T-cell (primary cell): ENCODE data around the gene AUH. TPM values are rescaled to one million over a fixed set of nuclear protein-coding genes. Genes with fewer than 3 reads are reported as not detected.
A peak's percentile ranks its signal among the peaks of the same experiment; 100 is the strongest.

Source experiments
- ATAC-seq, 4 experiments: fragments of 200-7000 bp in 3 of 4; fragments of 150-1000 bp in 1 of 4; cut with Tn5 transposase; replicated peaks in 1 of 4; 1 replicate in 3 of 4; 2 replicates in 1 of 4; pipeline ENCODE4 v1.10.0; 2021; ENCODE audit warnings: moderate library complexity in 3 of 4, mild to moderate bottlenecking in 2 of 4, moderate number of reproducible peaks in 1 of 4
- CTCF ChIA-PET, 2 donors: fragments of 300-600 bp; sonication (Branson Sonifier 250); formaldehyde crosslinking; loops; one replicate each; lab custom pipeline; 2022; ENCODE audit warnings: antibody characterized with exemption in 2 of 2; lab: Charles Lee
- POLR2A ChIA-PET, 2 donors: fragments of 300-600 bp; sonication (Branson Sonifier 250); formaldehyde crosslinking; loops; one replicate each; lab custom pipeline; 2022; ENCODE audit warnings: antibody characterized with exemption in 2 of 2; lab: Charles Lee
- DNase-seq, 35 experiments: peaks; one replicate each; pipeline versions ENCODE4 v3.0.0 to v3.0.0-alpha.2; 2013 to 2023
- H3K27ac ChIP-seq: one replicate; pipeline ENCODE4 v1.5.1; 2013; ENCODE audit warnings: low read length
- H3K27me3 ChIP-seq, 2 experiments: replicated peaks in 1 of 2; 1 replicate in 1 of 2; 2 replicates in 1 of 2; pipeline versions ENCODE4 v1.6.1 to v1.7.0; 2013; ENCODE audit warnings: low read length in 1 of 2, mixed read lengths in 1 of 2; ENCODE audit not compliant: control insufficient read depth in 2 of 2, insufficient read depth in 2 of 2; ENCODE audit errors: extremely low read depth in 1 of 2
- H3K36me3 ChIP-seq, 2 donors: 1 replicate in 1 of 2; 2 replicates in 1 of 2; pipeline versions ENCODE4 v1.6.1 to v1.7.0; 2013; ENCODE audit warnings: low read length in 1 of 2; ENCODE audit not compliant: control insufficient read depth in 2 of 2, insufficient read depth in 1 of 2; ENCODE audit errors: extremely low read depth in 1 of 2
- H3K4me1 ChIP-seq, 2 experiments: 1 replicate in 1 of 2; 2 replicates in 1 of 2; pipeline versions ENCODE4 v1.6.1 to v1.7.0; 2013; ENCODE audit warnings: low read length in 2 of 2, mixed read lengths in 1 of 2; ENCODE audit not compliant: insufficient read depth in 2 of 2, control insufficient read depth in 1 of 2; ENCODE audit errors: extremely low read depth in 1 of 2
- H3K4me3 ChIP-seq, 2 donors: 1 replicate in 1 of 2; 2 replicates in 1 of 2; pipeline versions ENCODE4 v1.5.1 to v1.7.0; 2013; ENCODE audit warnings: mild to moderate bottlenecking in 2 of 2, low read length in 1 of 2, moderate library complexity in 1 of 2; ENCODE audit not compliant: control insufficient read depth in 1 of 2; ENCODE audit errors: extremely low read depth in 1 of 2
- H3K9me3 ChIP-seq: 2 replicates; pipeline ENCODE4 v1.7.0; 2013
- H3K27ac Mint-ChIP-seq, 2 donors: one replicate each; pipeline ENCODE4 v1.8.0; 2020 to 2021; ENCODE audit warnings: mild to moderate bottlenecking in 2 of 2, mixed read lengths in 2 of 2
- H3K27me3 Mint-ChIP-seq, 2 donors: one replicate each; pipeline ENCODE4 v1.8.0; 2021 to 2022; ENCODE audit warnings: mixed read lengths in 2 of 2
- H3K36me3 Mint-ChIP-seq: one replicate; pipeline ENCODE4 v1.8.0; 2021; ENCODE audit warnings: mixed read lengths
- H3K4me1 Mint-ChIP-seq, 3 donors: one replicate each; pipeline ENCODE4 v1.8.0; 2020 to 2022; ENCODE audit warnings: mixed read lengths in 3 of 3, mild to moderate bottlenecking in 1 of 3
- H3K4me3 Mint-ChIP-seq, 3 donors: one replicate each; pipeline ENCODE4 v1.8.0; 2020 to 2022; ENCODE audit warnings: mild to moderate bottlenecking in 3 of 3, mixed read lengths in 3 of 3, moderate library complexity in 3 of 3
- H3K9me3 Mint-ChIP-seq, 3 donors: one replicate each; pipeline ENCODE4 v1.8.0; 2020 to 2022; ENCODE audit warnings: mixed read lengths in 3 of 3
- WGBS: methylation state at CpG from one replicate; pipeline ENCODE4 v1.1.5; 2013; ENCODE audit warnings: missing lambda C conversion rate; ENCODE audit not compliant: insufficient coverage; 5-methylcytosine and 5-hydroxymethylcytosine counted together
- total RNA-seq, 35 experiments: library from RNA in 6 of 35; stranded (reverse) in 6 of 35; fragments of 120-200 nt in 1 of 35; gene quantifications; one replicate each; pipeline versions ENCODE4 v1.2.1 to v1.2.4 and lab custom pipeline; 2013 to 2026

AUH gene
- total RNA-seq, 5 donors from 2014 or later (not counting 1 experiment from before 2014, with no cell fraction given), result 17.2 to 24.6 (median 21.6) TPM

DNA sequence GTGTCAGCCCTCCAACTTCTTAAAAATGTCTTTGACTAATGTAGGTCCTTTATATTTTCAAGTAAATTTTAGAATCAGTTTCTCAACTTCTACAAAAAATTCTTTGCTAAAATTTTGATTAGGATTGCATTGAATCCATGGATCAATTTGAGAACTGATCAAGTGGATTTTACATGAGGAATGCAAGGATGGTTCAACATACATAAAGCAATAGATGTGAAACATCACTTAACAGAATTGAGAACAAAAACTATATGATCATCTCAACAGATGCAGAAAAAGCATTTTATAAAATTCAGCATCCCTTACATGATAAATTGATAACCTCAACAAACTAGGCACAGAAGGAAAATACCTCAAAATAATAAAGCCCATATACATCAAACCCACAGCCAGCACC, 190.8 kb downstream of the AUH start:
- H3K4me3 Mint-ChIP-seq, result no peak overlapping the region
- Histone ChIP-seq H3K36me3 (no peaks in the 10 kb centered on the region), H3K4me1 (peaks cover 7 to 9% of the 10 kb centered on the region in 2 experiments), H3K27me3 (no peaks in the 10 kb centered on the region), H3K4me3 (no peak overlapping the region), H3K27ac (no peak overlapping the region), H3K9me3 (no peaks in the 10 kb centered on the region)
- H3K4me1 Mint-ChIP-seq, result peaks cover 15 to 18% (median 15%) of the 10 kb centered on the region in 3 donors
- H3K27ac Mint-ChIP-seq, result no peak overlapping the region
- ChIA-PET CTCF (interaction anchor here in 1 of 2 donors (1.1 kb wide), 1 partner anchor 134 kb away, joined by 3 read pairs; no protein-coding TSS in a partner anchor), POLR2A (interaction anchor here in 1 of 2 donors (0.6 kb wide), 1 partner anchor 50 kb away, joined by 3 read pairs; no protein-coding TSS in a partner anchor)
- no peaks in the 10 kb centered on the region for H3K27me3 Mint-ChIP-seq
- H3K36me3 Mint-ChIP-seq, result peaks cover 9% of the 10 kb centered on the region
- peaks cover 8 to 22% (median 12%) of the 10 kb centered on the region in 3 donors for H3K9me3 Mint-ChIP-seq
- ATAC-seq, result no peak
- no peak for DNase-seq

DNA sequence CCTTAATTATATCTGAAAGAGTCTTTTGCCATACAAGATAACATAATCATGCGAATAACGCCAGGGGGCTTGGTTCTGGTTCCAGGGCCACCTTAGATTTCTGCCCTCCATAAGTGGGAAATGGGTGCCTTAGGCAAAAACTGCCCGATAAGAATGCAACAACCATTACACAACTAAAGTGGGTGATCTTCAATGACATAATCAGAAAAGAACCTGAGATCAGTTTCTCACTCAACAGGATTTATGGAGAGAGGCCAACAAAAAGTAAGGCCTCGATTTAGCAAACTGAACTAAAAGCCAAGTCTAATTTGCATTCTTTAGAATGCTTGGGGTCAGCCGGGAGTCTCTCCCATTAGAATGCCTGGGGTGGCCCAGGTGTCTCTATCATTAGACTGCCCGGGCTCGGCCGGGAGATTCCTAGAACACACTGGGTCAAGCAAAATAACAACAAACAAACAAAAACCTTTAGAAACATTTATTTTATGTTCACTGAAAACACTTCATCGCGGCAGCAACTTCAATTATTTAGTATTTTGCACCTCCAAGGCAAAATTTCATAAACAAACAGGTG, 194.8 kb downstream of the AUH start:
- Mint-ChIP-seq H3K27ac (no peak overlapping the region), H3K4me3 (no peak overlapping the region), H3K9me3 (peaks cover 8 to 16% (median 8%) of the 10 kb centered on the region in 3 donors), H3K4me1 (peaks cover 33 to 38% (median 35%) of the 10 kb centered on the region in 3 donors), H3K27me3 (no peaks in the 10 kb centered on the region), H3K36me3 (peaks cover 3% of the 10 kb centered on the region)
- CTCF ChIA-PET, result no interaction called here
- Histone ChIP-seq H3K27me3 (no peaks in the 10 kb centered on the region), H3K36me3 (no peaks in the 10 kb centered on the region), H3K4me3 (no peak overlapping the region), H3K9me3 (no peaks in the 10 kb centered on the region), H3K4me1 (peaks cover 17 to 45% of the 10 kb centered on the region in 2 experiments), H3K27ac (no peak overlapping the region)
- ATAC-seq (no peak), DNase-seq (no peak)
- WGBS, result 98% methylated on average over 6 of the region's 10 CpGs
- POLR2A ChIA-PET, result no interaction called here

DNA sequence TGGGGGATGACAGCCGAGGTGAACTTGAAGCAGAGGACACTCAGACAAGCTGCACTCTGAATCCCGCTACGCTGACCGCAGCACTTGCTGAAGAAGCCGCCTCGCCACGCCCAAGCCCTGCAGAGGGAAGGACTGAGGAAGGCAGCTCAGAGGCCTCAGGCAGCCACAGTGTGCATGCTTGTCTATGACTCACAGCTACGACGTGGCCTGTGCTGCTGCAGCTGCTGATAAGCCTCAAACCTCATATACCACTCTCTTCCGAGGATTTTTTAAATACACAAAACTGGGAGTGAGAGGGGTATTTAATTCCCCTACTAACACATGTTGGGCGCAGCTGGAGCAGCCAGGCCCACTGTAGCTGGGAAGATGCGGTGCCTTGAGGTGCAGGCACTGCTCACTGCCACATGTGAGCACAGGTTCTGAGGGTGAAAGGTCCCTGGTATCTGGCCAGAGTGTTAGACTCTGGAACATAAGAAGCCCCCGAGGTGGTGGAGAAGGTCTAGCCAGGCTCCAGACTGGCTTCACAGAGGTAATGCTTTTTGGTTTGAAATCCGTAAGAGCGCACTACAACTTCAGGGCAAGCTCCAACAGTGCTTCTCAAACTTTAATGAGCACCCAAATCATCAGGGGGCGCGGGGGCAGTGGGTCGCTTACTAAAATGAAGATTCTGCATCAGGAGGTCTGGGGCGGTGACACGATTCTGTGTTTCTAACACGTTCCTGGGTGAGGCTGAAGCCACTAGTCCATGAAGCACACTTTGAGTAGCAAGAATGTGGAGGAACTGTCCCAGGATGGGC, 196.8 kb downstream of the AUH start:
- peak in 34 of 35 experiments; percentile 20 to 69 (median 45) for DNase-seq
- H3K27ac ChIP-seq, result peak overlapping the region; percentile 42
- peaks cover 33 to 46% (median 38%) of the 10 kb centered on the region in 3 donors for H3K4me1 Mint-ChIP-seq
- POLR2A ChIA-PET, result no interaction called here
- H3K27me3 Mint-ChIP-seq, result no peaks in the 10 kb centered on the region
- H3K27ac Mint-ChIP-seq, result peak overlapping the region; percentile 61 to 78
- no peak overlapping the region for H3K4me3 ChIP-seq
- H3K36me3 ChIP-seq, result no peaks in the 10 kb centered on the region
- peak; percentile 81 to 95 (median 86) for ATAC-seq
- H3K9me3 Mint-ChIP-seq, result no peaks in the 10 kb centered on the region
- 64% methylated on average over 17 of the region's 21 CpGs for WGBS
- no peaks in the 10 kb centered on the region for H3K27me3 ChIP-seq
- peaks cover 17 to 63% of the 10 kb centered on the region in 2 experiments for H3K4me1 ChIP-seq
- H3K36me3 Mint-ChIP-seq, result no peaks in the 10 kb centered on the region
- no peaks in the 10 kb centered on the region for H3K9me3 ChIP-seq
- CTCF ChIA-PET, result interaction anchor here in 1 of 2 donors (0.7 kb wide), 1 partner anchor 14 kb away, joined by 3 read pairs; no protein-coding TSS in a partner anchor
- H3K4me3 Mint-ChIP-seq, result peak overlapping the region in 2 of 3 donors; percentile 43 to 50

Other genes starting within 250 kb of the AUH start
- 10 to 100 TPM in 2 of 5 donors, 1 to 10 TPM in 3; 3.1 to 18.3 (median 3.9) TPM for gene NFIL3, start 61.9 kb upstream of the AUH start, total RNA-seq